A549 (cell line): ENCODE results near the gene JMJD4.

Experiments
- CHD2 ChIP-seq: fragments of 150-350 bp; IDR thresholded peaks from 2 replicates; pipeline ENCODE4 v1.6.1; 2014; ENCODE audit warnings: low read length; ENCODE audit not compliant: partially characterized antibody
- EHF ChIP-seq: fragments of 250-450 bp; sonication (Bioruptor Pico); IDR thresholded peaks from 2 replicates; pipeline ENCODE4 v1.5.0; 2020; ENCODE audit warnings: mild to moderate bottlenecking
- HEYL ChIP-seq: fragments of 250-450 bp; sonication (Bioruptor Pico); IDR thresholded peaks from 2 replicates; pipeline ENCODE4 v1.8.0; 2021; ENCODE audit warnings: mild to moderate bottlenecking, moderate library complexity
- MYC ChIP-seq: IDR thresholded peaks from 2 replicates; pipeline ENCODE4 v1.6.1; 2012; ENCODE audit warnings: mild to moderate bottlenecking, inconsistent platforms, low read length, improper control_type of control experiment, borderline replicate concordance
- PBX3 ChIP-seq: IDR thresholded peaks from 2 replicates; pipeline ENCODE4 v1.6.1; 2012
- TF ChIP-seq, protein P1 (sequence below): fragments of >200 bp; sonication (Bioruptor Twin); formaldehyde crosslinking; IDR thresholded peaks from 3 replicates; pipeline ENCODE4 v1.5.1; 2016

DNA sequence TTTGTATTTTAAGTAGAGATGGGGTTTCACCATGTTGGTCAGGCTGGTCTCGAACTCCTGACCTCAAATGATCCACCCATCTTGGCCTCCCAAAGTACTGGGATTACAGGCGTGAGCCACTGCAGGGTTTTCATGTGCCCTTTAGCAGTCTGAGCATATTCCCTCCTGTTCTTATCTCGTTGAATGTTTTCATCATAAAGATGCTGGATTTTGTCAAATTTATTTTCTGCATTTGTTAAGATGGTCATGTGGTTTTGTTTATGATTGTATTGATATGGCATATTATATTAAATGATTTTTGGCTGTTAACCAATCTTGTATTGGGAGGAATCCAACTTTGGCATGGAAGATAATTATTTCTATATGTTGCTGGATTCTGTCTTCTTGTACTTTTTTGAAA is 8.8 kb downstream of the JMJD4 start:
- TF ChIP-seq, protein P1, sequence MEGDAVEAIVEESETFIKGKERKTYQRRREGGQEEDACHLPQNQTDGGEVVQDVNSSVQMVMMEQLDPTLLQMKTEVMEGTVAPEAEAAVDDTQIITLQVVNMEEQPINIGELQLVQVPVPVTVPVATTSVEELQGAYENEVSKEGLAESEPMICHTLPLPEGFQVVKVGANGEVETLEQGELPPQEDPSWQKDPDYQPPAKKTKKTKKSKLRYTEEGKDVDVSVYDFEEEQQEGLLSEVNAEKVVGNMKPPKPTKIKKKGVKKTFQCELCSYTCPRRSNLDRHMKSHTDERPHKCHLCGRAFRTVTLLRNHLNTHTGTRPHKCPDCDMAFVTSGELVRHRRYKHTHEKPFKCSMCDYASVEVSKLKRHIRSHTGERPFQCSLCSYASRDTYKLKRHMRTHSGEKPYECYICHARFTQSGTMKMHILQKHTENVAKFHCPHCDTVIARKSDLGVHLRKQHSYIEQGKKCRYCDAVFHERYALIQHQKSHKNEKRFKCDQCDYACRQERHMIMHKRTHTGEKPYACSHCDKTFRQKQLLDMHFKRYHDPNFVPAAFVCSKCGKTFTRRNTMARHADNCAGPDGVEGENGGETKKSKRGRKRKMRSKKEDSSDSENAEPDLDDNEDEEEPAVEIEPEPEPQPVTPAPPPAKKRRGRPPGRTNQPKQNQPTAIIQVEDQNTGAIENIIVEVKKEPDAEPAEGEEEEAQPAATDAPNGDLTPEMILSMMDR = no peak
- TF ChIP-seq PBX3 (no peak), MYC (no peak), EHF (CRISPR knock-in tag) (no peak), HEYL (CRISPR knock-in tag) (no peak), CHD2 (no peak)
